OCI-LY3 (cell line): ENCODE data around the gene TP53BP1.
"Not testable (repeated sequence)": the region's sequence is repeated elsewhere in the genome, so short reads cannot be mapped to it uniquely, and the experiment has no call there.

ENCODE experiments used
- H2AFZ ChIP-seq: fragments of 200-600, 300-600 bp; shearing (Covaris generic); 2 replicates; pipeline ENCODE4 v1.6.0; 2014; ENCODE audit warnings: antibody characterized with exemption, low read depth, low read length
- H3K27ac ChIP-seq: fragments of 200-600, 300-600 bp; sonication (generic); 2 replicates; pipeline ENCODE4 v1.5.1; 2014; ENCODE audit warnings: mild to moderate bottlenecking, low read length, moderate library complexity, mixed read lengths
- H3K27me3 ChIP-seq: fragments of 200-600, 300-600 bp; sonication (generic); 2 replicates; pipeline ENCODE4 v1.6.1; 2014; ENCODE audit warnings: low read depth, low read length, mixed read lengths
- H3K36me3 ChIP-seq: fragments of 200-600, 300-600 bp; sonication (generic); replicated peaks from 2 replicates; pipeline ENCODE3; 2014; ENCODE audit warnings: low read depth, low read length, mixed read lengths
- H3K4me1 ChIP-seq: fragments of 300-600, 200-600 bp; sonication (generic); 2 replicates; pipeline ENCODE4 v1.6.1; 2014; ENCODE audit warnings: low read length, mixed read lengths
- H3K4me2 ChIP-seq: fragments of 200-600, 300-600 bp; sonication (generic); 2 replicates; pipeline ENCODE4 v1.6.1; 2014; ENCODE audit warnings: low read length, mixed read lengths
- H3K4me3 ChIP-seq: fragments of 300-600, 200-600 bp; sonication (generic); 2 replicates; pipeline ENCODE4 v1.5.1; 2014; ENCODE audit warnings: antibody characterized with exemption, mild to moderate bottlenecking, low read length, moderate library complexity
- H3K79me2 ChIP-seq: fragments of 300-600, 200-600 bp; shearing (Covaris generic); 2 replicates; pipeline ENCODE4 v1.6.1; 2014; ENCODE audit warnings: mild to moderate bottlenecking, low read length, mixed read lengths
- H3K9ac ChIP-seq: fragments of 300-600, 200-600 bp; shearing (Covaris generic); 2 replicates; pipeline ENCODE4 v1.6.0; 2014; ENCODE audit warnings: mild to moderate bottlenecking, low read length, moderate library complexity
- H3K9me3 ChIP-seq: fragments of 200-600, 300-600 bp; shearing (Covaris generic); 2 replicates; pipeline ENCODE4 v1.6.1; 2014; ENCODE audit warnings: low read length, mixed read lengths; ENCODE audit not compliant: insufficient read depth
- H4K20me1 ChIP-seq: fragments of 200-600, 300-600 bp; sonication (generic); 2 replicates; pipeline ENCODE4 v1.6.1; 2016; ENCODE audit warnings: low read length, mixed read lengths; ENCODE audit not compliant: insufficient read depth
- EZH2phosphoT487 ChIP-seq: fragments of 200-600 bp; shearing (Covaris generic); IDR thresholded peaks from 2 replicates; pipeline ENCODE4 v1.6.1; 2018; ENCODE audit warnings: antibody characterized with exemption, mixed run types, low read depth
- TF ChIP-seq, protein P1 (sequence below): fragments of 200-600, 300-600 bp; sonication (generic); IDR thresholded peaks from 2 replicates; pipeline ENCODE4 v1.5.1; 2014; ENCODE audit warnings: antibody characterized with exemption, low read length, low read depth

TP53BP1 gene

GRCh38 chr15:43492673-43493601 is at the start of gene TP53BP1:
TSS of gene TP53BP1 (minus strand) at chr15:43493156. CDS start at chr15:43493043, 113 bp downstream.
- Histone ChIP-seq H3K27ac (peak within 1 kb of the TSS; percentile 76), H3K79me2 (peaks cover 9% of the 10 kb centered on the region), H3K4me2 (peak within 1 kb of the TSS; percentile 95), H3K27me3 (no peaks in the 10 kb centered on the region), H3K9me3 (no peaks in the 10 kb centered on the region), H3K9ac (peak within 1 kb of the TSS; percentile 72), H2AFZ (peak within 1 kb of the TSS; percentile 98), H3K36me3 (peaks cover 25% of the 10 kb centered on the region), H4K20me1 (no peaks in the 10 kb centered on the region), H3K4me1 (peaks cover 25% of the 10 kb centered on the region), H3K4me3 (peak within 1 kb of the TSS; percentile 83)
- TF ChIP-seq EZH2phosphoT487, result no peak
- TF ChIP-seq, protein P1, sequence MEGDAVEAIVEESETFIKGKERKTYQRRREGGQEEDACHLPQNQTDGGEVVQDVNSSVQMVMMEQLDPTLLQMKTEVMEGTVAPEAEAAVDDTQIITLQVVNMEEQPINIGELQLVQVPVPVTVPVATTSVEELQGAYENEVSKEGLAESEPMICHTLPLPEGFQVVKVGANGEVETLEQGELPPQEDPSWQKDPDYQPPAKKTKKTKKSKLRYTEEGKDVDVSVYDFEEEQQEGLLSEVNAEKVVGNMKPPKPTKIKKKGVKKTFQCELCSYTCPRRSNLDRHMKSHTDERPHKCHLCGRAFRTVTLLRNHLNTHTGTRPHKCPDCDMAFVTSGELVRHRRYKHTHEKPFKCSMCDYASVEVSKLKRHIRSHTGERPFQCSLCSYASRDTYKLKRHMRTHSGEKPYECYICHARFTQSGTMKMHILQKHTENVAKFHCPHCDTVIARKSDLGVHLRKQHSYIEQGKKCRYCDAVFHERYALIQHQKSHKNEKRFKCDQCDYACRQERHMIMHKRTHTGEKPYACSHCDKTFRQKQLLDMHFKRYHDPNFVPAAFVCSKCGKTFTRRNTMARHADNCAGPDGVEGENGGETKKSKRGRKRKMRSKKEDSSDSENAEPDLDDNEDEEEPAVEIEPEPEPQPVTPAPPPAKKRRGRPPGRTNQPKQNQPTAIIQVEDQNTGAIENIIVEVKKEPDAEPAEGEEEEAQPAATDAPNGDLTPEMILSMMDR, result no peak

- Histone ChIP-seq H3K36me3 (no peaks in the 10 kb centered on the region), H3K4me2 (no peak overlapping the region), H2AFZ (no peak overlapping the region), H3K79me2 (no peaks in the 10 kb centered on the region), H3K4me3 (no peak overlapping the region), H3K4me1 (no peaks in the 10 kb centered on the region), H3K27me3 (no peaks in the 10 kb centered on the region), H3K27ac (no peak overlapping the region), H3K9ac (no peak overlapping the region), H4K20me1 (no peaks in the 10 kb centered on the region), H3K9me3 (no peaks in the 10 kb centered on the region)
- no peak for TF ChIP-seq EZH2phosphoT487
- TF ChIP-seq, protein P1, result no peak
Observed at GRCh38 chr15:43541785-43542184, 48.8 kb upstream of the TP53BP1 start.

- Histone ChIP-seq H3K27me3 (no peaks in the 10 kb centered on the region), H2AFZ (no peak overlapping the region), H3K4me1 (no peaks in the 10 kb centered on the region), H3K9ac (no peak overlapping the region), H3K4me2 (no peak overlapping the region), H3K79me2 (no peaks in the 10 kb centered on the region), H3K4me3 (no peak overlapping the region), H3K9me3 (no peaks in the 10 kb centered on the region), H3K36me3 (no peaks in the 10 kb centered on the region), H4K20me1 (no peaks in the 10 kb centered on the region), H3K27ac (no peak overlapping the region)
- no peak for TF ChIP-seq EZH2phosphoT487
- TF ChIP-seq, protein P1, result no peak
Observed at GRCh38 chr15:43538091-43538490, 45.1 kb upstream of the TP53BP1 start.

- H3K4me3 ChIP-seq, result no peak overlapping the region
- no peak overlapping the region for H3K27ac ChIP-seq
- no peak overlapping the region for H3K9ac ChIP-seq
- H3K36me3 ChIP-seq, result no peaks in the 10 kb centered on the region
- no peaks in the 10 kb centered on the region for H4K20me1 ChIP-seq
- no peaks in the 10 kb centered on the region for H3K9me3 ChIP-seq
- H3K4me1 ChIP-seq, result no peaks in the 10 kb centered on the region
- TF ChIP-seq, protein P1, result no peak
- TF ChIP-seq EZH2phosphoT487, result no peak
- H3K27me3 ChIP-seq, result no peaks in the 10 kb centered on the region
- H2AFZ ChIP-seq, result no peak overlapping the region
- H3K79me2 ChIP-seq, result no peaks in the 10 kb centered on the region
- H3K4me2 ChIP-seq, result no peak overlapping the region
Observed at GRCh38 chr15:43534897-43535296, 41.9 kb upstream of the TP53BP1 start.

DNA sequence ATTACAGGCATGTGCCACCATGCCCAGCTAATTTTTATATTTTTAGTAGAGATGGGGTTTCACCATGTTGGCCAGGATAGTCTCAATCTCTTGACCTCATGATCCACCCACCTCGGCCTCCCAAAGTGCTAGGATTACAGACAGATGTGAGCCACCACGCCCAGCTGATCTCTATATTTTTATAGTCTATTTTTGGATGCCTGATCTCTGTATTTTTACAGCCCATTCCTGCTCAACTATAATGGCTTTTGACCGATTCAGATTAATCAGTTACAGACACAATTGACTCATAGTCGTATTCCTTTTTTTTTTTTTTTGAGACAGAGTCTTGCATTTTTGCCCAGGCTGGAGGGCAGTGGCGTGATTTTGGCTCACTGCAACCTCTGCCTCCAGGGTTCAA is 39.9 kb upstream of the TP53BP1 start:
- not testable (repeated sequence) for H3K9me3 ChIP-seq, H3K9ac ChIP-seq, H2AFZ ChIP-seq, H3K27ac ChIP-seq, H4K20me1 ChIP-seq, H3K27me3 ChIP-seq, H3K4me3 ChIP-seq, H3K79me2 ChIP-seq, H3K4me2 ChIP-seq, H3K4me1 ChIP-seq, H3K36me3 ChIP-seq
